PC-9 (cell line): ENCODE measurements around the gene CCDC12.
A peak's percentile ranks its signal among the peaks of the same experiment; 100 is the strongest.

ENCODE experiments used
- CTCF ChIP-seq: fragments of 200-600 bp; sonication (generic); conservative IDR thresholded peaks from 2 replicates; pipeline ENCODE4 v1.6.1; 2017; ENCODE audit warnings: mixed run types, antibody characterized with exemption, mild to moderate bottlenecking, moderate library complexity
- EZH2 ChIP-seq: fragments of 200-600 bp; sonication (generic); IDR thresholded peaks from 2 replicates; pipeline ENCODE4 v1.8.0; 2017; ENCODE audit warnings: antibody characterized with exemption, low read depth

GRCh38 chr3:46909535-46910161, 66.9 kb downstream of the CCDC12 start:
- TF ChIP-seq CTCF (peak; percentile 88), EZH2 (no peak)
